Keratinocyte (primary cell): ENCODE results near the gene NFATC3. TPM values are rescaled to one million over a fixed set of nuclear protein-coding genes. Genes with fewer than 3 reads are reported as not detected.

Source experiments
- DNase-seq: peaks from one replicate; pipeline ENCODE4 v3.0.0-alpha.2; 2011; ENCODE audit warnings: low read depth, missing footprints, low spot score
- FAIRE-seq: peaks from 2 replicates; lab custom pipeline; 2011; peaks lifted over from hg19 to GRCh38; lab: Jason Lieb, UNC
- H2AFZ ChIP-seq: 2 replicates; pipeline ENCODE4 v1.6.0; 2012; ENCODE audit warnings: low read length, control low read depth, inconsistent platforms; ENCODE audit not compliant: control insufficient read depth
- H3K27ac ChIP-seq: 2 replicates; pipeline ENCODE4 v1.5.1; 2011; ENCODE audit warnings: low read length; ENCODE audit not compliant: control insufficient read depth, insufficient read depth
- H3K27me3 ChIP-seq: 3 replicates; pipeline ENCODE4 v1.6.0; 2011; ENCODE audit warnings: low read length; ENCODE audit not compliant: control insufficient read depth, insufficient read depth; ENCODE audit errors: extremely low read depth
- H3K36me3 ChIP-seq, 2 experiments: 2 replicates in 1 of 2; 3 replicates in 1 of 2; pipeline ENCODE4 v1.5.1; 2011; ENCODE audit warnings: low read length in 2 of 2, mild to moderate bottlenecking in 1 of 2; ENCODE audit not compliant: control insufficient read depth in 2 of 2, insufficient read depth in 2 of 2; ENCODE audit errors: extremely low read depth in 1 of 2
- H3K4me1 ChIP-seq: 3 replicates; pipeline ENCODE4 v1.5.1; 2011; ENCODE audit warnings: low read length; ENCODE audit not compliant: control insufficient read depth, insufficient read depth; ENCODE audit errors: extremely low read depth
- H3K4me2 ChIP-seq: 3 replicates; pipeline ENCODE4 v1.6.0; 2011; ENCODE audit warnings: low read depth, low read length; ENCODE audit not compliant: control insufficient read depth, insufficient read depth; ENCODE audit errors: extremely low read depth
- H3K4me3 ChIP-seq, 3 experiments: fragments of 200-600 bp in 1 of 3; sonication (generic) in 1 of 3; 2 replicates in 2 of 3; 3 replicates in 1 of 3; pipeline ENCODE4 v1.5.1; 2011 to 2016; ENCODE audit warnings: low read length in 3 of 3, mild to moderate bottlenecking in 3 of 3, control low read depth in 2 of 3, inconsistent platforms in 1 of 3, low read depth in 1 of 3, mixed read lengths in 1 of 3, mixed run types in 1 of 3, moderate library complexity in 1 of 3; ENCODE audit not compliant: control insufficient read depth in 2 of 3, insufficient read depth in 2 of 3; ENCODE audit errors: extremely low read depth in 1 of 3
- H3K79me2 ChIP-seq: 2 replicates; pipeline ENCODE4 v1.6.0; 2012; ENCODE audit warnings: low read length; ENCODE audit not compliant: control insufficient read depth, insufficient read depth
- H3K9ac ChIP-seq: 3 replicates; pipeline ENCODE4 v1.6.0; 2011; ENCODE audit warnings: low read length; ENCODE audit not compliant: control insufficient read depth, insufficient read depth; ENCODE audit errors: extremely low read depth
- H3K9me1 ChIP-seq: 3 replicates; pipeline ENCODE4 v1.6.0; 2011; ENCODE audit warnings: low read length; ENCODE audit not compliant: control insufficient read depth, insufficient read depth; ENCODE audit errors: extremely low read depth
- H3K9me3 ChIP-seq: 2 replicates; pipeline ENCODE4 v1.5.1; 2012; ENCODE audit warnings: low read depth, low read length; ENCODE audit not compliant: control insufficient read depth
- H4K20me1 ChIP-seq: 3 replicates; pipeline ENCODE4 v1.6.0; 2011; ENCODE audit warnings: low read length; ENCODE audit not compliant: control insufficient read depth, insufficient read depth; ENCODE audit errors: extremely low read depth
- EZH2 ChIP-seq: IDR thresholded peaks from one replicate; pipeline ENCODE4 v1.6.1; 2012; ENCODE audit warnings: inconsistent platforms, mild to moderate bottlenecking, low read length, moderate library complexity
- dilution Hi-C: fragments of 300-500 bp; cut with MboI; formaldehyde crosslinking; loops from one replicate; pipeline ENCODE4 v1.7.0; 2020; ENCODE audit warnings: low sequenced_read_pairs; ENCODE audit not compliant: extremely low pct_ligation_motif_present
- polyA plus RNA-seq, 5 experiments: library from polyadenylated mRNA; depleted of rRNA in 3 of 5; stranded (reverse) in 3 of 5; stranded (forward) in 1 of 5; unstranded in 1 of 5; fragments of >200 nt; gene quantifications; 1 replicate in 1 of 5; 2 replicates in 3 of 5; 3 replicates in 1 of 5; pipeline versions ENCODE4 v1.2.1 to v1.2.3, GENCODE V29; 2011 to 2012; ENCODE audit warnings: missing spikeins in 2 of 5, low read depth in 1 of 5, low replicate concordance in 1 of 5
- TF ChIP-seq, protein P1 (sequence below), 3 experiments: IDR thresholded peaks in 1 of 3; conservative IDR thresholded peaks in 1 of 3; optimal IDR thresholded peaks in 1 of 3; 2 replicates in 2 of 3; 3 replicates in 1 of 3; pipeline versions ENCODE3 to v1.5.1; 2011; ENCODE audit warnings: low read length in 3 of 3, mild to moderate bottlenecking in 3 of 3, moderate library complexity in 2 of 3, control low read depth in 1 of 3, inconsistent platforms in 1 of 3; ENCODE audit not compliant: insufficient read depth in 2 of 3; ENCODE audit errors: extremely low read depth in 1 of 3

NFATC3 gene
- polyA plus RNA-seq, 1 donor (not counting 4 experiments of a cell fraction or from before 2014, with no cell fraction given), result 11.5 TPM

DNA sequence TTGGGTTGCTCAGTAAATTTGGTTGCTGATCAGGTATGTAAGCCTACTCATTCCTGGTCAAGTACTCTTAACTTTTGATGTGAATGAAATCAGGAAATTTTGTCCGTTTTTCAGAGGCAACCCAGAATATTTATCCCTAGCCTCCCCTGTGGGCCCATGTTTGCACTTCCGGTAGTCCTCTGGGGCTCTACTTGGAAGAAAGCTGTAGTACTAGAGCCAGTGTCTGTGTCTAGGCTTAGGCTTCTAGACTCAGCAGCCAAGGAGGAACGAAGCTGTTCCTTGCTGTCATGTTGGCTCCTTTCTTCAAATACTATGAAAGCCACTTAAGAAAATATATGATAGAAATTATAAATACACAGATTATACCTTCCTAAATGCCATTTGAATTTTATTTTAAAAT is 129.6 kb downstream of the NFATC3 start:
- no peak for DNase-seq
- no peaks in the 10 kb centered on the region for H3K9me1 ChIP-seq
- no peaks in the 10 kb centered on the region for H3K27me3 ChIP-seq
- H3K9ac ChIP-seq, result no peak overlapping the region
- TF ChIP-seq, protein P1, sequence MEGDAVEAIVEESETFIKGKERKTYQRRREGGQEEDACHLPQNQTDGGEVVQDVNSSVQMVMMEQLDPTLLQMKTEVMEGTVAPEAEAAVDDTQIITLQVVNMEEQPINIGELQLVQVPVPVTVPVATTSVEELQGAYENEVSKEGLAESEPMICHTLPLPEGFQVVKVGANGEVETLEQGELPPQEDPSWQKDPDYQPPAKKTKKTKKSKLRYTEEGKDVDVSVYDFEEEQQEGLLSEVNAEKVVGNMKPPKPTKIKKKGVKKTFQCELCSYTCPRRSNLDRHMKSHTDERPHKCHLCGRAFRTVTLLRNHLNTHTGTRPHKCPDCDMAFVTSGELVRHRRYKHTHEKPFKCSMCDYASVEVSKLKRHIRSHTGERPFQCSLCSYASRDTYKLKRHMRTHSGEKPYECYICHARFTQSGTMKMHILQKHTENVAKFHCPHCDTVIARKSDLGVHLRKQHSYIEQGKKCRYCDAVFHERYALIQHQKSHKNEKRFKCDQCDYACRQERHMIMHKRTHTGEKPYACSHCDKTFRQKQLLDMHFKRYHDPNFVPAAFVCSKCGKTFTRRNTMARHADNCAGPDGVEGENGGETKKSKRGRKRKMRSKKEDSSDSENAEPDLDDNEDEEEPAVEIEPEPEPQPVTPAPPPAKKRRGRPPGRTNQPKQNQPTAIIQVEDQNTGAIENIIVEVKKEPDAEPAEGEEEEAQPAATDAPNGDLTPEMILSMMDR (optimal IDR thresholded peaks at IDR 0.05 in 1 of 3, IDR thresholded peaks at IDR 0.05 in 1 of 3, conservative IDR thresholded peaks at IDR 0.05 in 1 of 3; ENCODE audit: extremely low read depth in 1 of 3, insufficient read depth in 2 of 3, low read length in 3 of 3), result no peak
- no peak for TF ChIP-seq EZH2
- H4K20me1 ChIP-seq, result no peaks in the 10 kb centered on the region
- no peak overlapping the region for H3K27ac ChIP-seq
- H3K79me2 ChIP-seq, result no peaks in the 10 kb centered on the region
- no peak for FAIRE-seq
- no peak overlapping the region for H3K4me2 ChIP-seq
- no peaks in the 10 kb centered on the region for H3K9me3 ChIP-seq
- no peaks in the 10 kb centered on the region for H3K36me3 ChIP-seq
- no peaks in the 10 kb centered on the region for H3K4me1 ChIP-seq
- dilution Hi-C loops, result no loop called here
- no peak overlapping the region for H2AFZ ChIP-seq
- H3K4me3 ChIP-seq, result no peak overlapping the region

DNA sequence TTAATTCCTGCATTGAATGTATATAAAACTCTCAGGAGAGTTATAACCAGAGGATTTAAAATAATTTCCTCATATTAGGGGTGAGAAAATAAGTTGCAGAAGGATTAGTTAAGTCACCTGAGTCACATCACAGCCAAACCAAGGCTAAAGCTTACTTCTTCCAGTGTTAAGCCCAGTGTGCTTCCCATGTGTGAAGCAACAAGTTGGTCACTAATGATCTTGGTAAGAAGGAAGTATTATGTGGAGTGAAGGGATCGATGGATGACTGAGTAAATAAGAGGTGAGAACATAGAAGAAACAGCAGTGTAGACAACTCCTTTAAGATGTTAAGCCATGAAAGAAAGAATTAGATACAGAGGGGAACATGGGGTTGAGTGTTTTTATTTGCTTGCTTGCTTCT is 130.1 kb downstream of the NFATC3 start:
- H3K9ac ChIP-seq, result no peak overlapping the region
- no peaks in the 10 kb centered on the region for H3K79me2 ChIP-seq
- no peaks in the 10 kb centered on the region for H3K9me1 ChIP-seq
- FAIRE-seq, result no peak
- no peaks in the 10 kb centered on the region for H3K9me3 ChIP-seq
- no peak overlapping the region for H3K4me2 ChIP-seq
- no peaks in the 10 kb centered on the region for H4K20me1 ChIP-seq
- H3K4me1 ChIP-seq, result no peaks in the 10 kb centered on the region
- H3K4me3 ChIP-seq, result no peak overlapping the region
- TF ChIP-seq, protein P1 (optimal IDR thresholded peaks at IDR 0.05 in 1 of 3, IDR thresholded peaks at IDR 0.05 in 1 of 3, conservative IDR thresholded peaks at IDR 0.05 in 1 of 3; ENCODE audit: extremely low read depth in 1 of 3, insufficient read depth in 2 of 3, low read length in 3 of 3), result no peak
- no peak for TF ChIP-seq EZH2
- dilution Hi-C loops, result no loop called here
- no peaks in the 10 kb centered on the region for H3K27me3 ChIP-seq
- H3K36me3 ChIP-seq, result no peaks in the 10 kb centered on the region
- DNase-seq, result no peak
- no peak overlapping the region for H3K27ac ChIP-seq
- no peak overlapping the region for H2AFZ ChIP-seq
